Measurements from ENCODE around the gene PDS5A.
"Not testable (repeated sequence)": the region's sequence is repeated elsewhere in the genome, so short reads cannot be mapped to it uniquely, and the experiment has no call there.

Gene PDS5A

GRCh38 chr4:39963656-39964055, 14.1 kb downstream of the PDS5A start:
- no peak for DNase-seq

- no peak for DNase-seq
Measured at GRCh38 chr4:39961311-39961877, 16.3 kb downstream of the PDS5A start.

- DNase-seq = no peak
Measured at GRCh38 chr4:39950861-39951481, 26.7 kb downstream of the PDS5A start.

- DNase-seq = no peak
Measured at GRCh38 chr4:39947963-39948362, 29.7 kb downstream of the PDS5A start.

- no peak for DNase-seq
Measured at GRCh38 chr4:39947417-39947816, 30.3 kb downstream of the PDS5A start.

- DNase-seq = not testable (repeated sequence)
Measured at GRCh38 chr4:39944245-39944644, 33.5 kb downstream of the PDS5A start.

GRCh38 chr4:39942507-39942906, 35.2 kb downstream of the PDS5A start:
- no peak for DNase-seq

- DNase-seq = no peak
Measured at GRCh38 chr4:39941682-39942217, 36.0 kb downstream of the PDS5A start.

GRCh38 chr4:39937683-39938268, 39.9 kb downstream of the PDS5A start:
- DNase-seq = no peak

GRCh38 chr4:39936565-39937418, 40.9 kb downstream of the PDS5A start:
- no peak for DNase-seq

- DNase-seq = no peak
Measured at GRCh38 chr4:39933671-39934590, 43.8 kb downstream of the PDS5A start.

- DNase-seq = peak; percentile 47
Measured at GRCh38 chr4:39932776-39933402, 44.8 kb downstream of the PDS5A start.

- peak; percentile 25 for DNase-seq
Measured at GRCh38 chr4:39931441-39931901, 46.2 kb downstream of the PDS5A start.

GRCh38 chr4:39928538-39928937, 49.2 kb downstream of the PDS5A start:
- DNase-seq = no peak

GRCh38 chr4:39924014-39924413, 53.7 kb downstream of the PDS5A start:
- DNase-seq = no peak

GRCh38 chr4:39922399-39922798, 55.3 kb downstream of the PDS5A start:
- no peak for DNase-seq

- DNase-seq = no peak
Measured at GRCh38 chr4:39913471-39913870, 64.2 kb downstream of the PDS5A start.

GRCh38 chr4:39910064-39910463, 67.6 kb downstream of the PDS5A start:
- DNase-seq = no peak

- DNase-seq = no peak
Measured at GRCh38 chr4:39908284-39908683, 69.4 kb downstream of the PDS5A start.

GRCh38 chr4:39905656-39906055, 72.1 kb downstream of the PDS5A start:
- no peak for DNase-seq

- DNase-seq = not testable (repeated sequence)
Measured at GRCh38 chr4:39905019-39905418, 72.7 kb downstream of the PDS5A start.

GRCh38 chr4:39900966-39901365, 76.7 kb downstream of the PDS5A start:
- no peak for DNase-seq

Measured in CD4-positive, alpha-beta T cell treated with Interleukin-12 subunit alpha and Interleukin-12 subunit beta, for 1 hour (primary cell).